ENCODE results near the gene OPN1SW.
A peak's percentile ranks its signal among the peaks of the same experiment; 100 is the strongest.

OPN1SW gene, protein sequence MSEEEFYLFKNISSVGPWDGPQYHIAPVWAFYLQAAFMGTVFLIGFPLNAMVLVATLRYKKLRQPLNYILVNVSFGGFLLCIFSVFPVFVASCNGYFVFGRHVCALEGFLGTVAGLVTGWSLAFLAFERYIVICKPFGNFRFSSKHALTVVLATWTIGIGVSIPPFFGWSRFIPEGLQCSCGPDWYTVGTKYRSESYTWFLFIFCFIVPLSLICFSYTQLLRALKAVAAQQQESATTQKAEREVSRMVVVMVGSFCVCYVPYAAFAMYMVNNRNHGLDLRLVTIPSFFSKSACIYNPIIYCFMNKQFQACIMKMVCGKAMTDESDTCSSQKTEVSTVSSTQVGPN

DNA sequence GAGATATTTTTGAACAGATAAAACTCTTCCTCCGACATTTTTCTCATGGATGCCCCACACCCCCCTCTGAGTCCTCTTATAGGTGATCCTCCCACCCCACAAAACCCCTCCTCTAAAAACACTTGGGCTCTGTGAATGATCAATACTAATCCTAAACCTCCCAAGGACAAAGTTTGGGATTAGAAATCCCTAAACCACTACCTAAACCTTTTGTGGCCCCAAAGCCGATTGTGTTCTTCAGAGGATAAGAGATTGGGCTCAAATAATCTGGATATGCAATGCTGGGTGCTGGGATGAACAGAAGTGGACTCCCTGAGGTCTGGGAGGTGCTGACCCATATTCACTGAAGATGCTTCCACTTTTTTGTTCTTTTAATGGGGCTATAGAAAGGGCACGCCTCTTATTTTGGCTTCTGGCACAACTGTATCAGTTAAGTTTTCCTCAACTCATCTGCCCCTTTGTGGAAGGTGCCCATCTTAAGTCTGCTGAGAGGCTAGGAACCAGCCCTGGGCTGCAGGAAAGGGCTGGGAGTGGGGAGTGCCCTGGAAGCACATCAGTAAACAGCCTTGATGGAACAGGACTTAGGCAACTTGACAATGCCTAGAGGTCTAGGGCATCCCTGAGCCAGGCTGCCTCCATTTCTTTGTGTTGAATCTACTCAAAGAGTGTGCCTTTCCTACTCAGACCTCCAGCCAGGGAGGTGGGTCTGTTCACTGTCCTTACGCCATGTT lies at the start of gene OPN1SW:
Gene OPN1SW, minus strand, starts transcription at position 51 of the 731 bp plus-strand sequence. Its CDS starts 13 bp downstream, at position 38.
- DNase-seq = no peak

DNA sequence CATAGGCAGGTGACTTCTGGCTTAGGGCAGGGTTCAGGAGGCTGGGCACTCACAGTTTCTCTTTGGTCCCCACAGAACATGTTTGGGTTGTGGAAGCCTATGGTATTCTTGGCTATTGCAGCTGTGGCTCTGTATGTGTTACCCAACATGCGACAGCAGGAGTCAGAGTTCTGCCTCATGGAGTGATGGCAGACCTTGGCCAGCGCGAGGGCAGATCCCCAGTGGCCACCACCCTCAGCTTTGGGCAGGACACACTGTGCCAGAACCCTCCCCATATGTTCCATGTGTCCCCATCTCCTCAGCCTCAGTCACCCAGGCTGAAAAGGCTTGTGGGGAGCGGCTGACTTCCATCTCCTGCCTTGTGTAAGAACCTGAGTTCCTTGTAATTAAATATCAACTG lies 46.1 kb upstream of the OPN1SW start:
- no peak for DNase-seq

DNA sequence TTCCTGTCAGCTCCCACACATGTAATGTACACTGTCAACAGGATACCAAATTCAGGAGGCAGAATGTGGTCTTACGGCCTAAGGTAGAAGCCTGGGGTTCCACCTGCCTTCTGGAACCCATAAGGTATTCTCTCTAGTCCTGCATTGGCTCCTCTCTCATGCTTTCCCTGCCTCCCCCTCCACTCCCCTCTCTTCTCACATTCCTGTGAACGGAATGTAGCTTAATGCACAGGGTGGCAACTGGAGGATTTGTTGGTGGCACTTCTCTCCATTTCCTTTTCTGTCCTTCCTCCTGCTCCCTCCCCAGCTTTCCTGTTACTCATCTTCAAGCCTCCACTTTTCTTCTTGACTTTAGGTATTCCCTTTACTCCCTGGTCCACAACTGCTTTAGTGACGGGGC lies 43.1 kb upstream of the OPN1SW start:
- no peak for DNase-seq

DNA sequence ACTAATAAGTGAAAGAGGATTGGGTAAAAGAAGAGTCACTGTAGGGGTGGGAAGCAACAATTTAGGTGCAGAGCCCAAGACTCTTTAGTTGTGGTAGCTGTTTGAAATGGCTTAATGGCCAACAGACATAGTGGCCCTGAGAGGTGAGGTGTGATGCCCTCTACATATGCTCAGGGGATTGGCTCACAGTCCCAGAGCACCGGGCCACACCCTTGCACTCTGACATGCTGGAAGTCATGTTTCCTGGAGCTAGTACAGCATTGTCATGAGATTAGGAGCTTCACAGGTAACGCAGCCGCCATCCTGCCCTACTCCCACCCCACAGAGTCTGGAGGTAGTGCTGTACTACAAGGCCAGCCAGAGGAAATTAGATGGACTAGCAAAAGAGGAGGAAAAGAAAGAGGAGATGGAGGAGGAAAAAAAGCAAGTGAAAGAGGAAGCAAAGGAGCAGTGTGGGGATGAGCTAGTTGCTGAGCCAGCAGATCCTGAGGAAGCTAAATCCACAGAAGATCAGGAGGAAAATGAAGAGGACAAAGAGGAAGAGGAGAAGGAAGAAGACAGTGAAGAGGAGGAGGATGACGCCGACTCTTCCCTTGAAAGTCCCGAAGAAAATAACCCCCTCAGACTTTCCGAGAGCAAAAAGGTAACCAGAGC lies 39.8 kb upstream of the OPN1SW start:
- DNase-seq = no peak

DNA sequence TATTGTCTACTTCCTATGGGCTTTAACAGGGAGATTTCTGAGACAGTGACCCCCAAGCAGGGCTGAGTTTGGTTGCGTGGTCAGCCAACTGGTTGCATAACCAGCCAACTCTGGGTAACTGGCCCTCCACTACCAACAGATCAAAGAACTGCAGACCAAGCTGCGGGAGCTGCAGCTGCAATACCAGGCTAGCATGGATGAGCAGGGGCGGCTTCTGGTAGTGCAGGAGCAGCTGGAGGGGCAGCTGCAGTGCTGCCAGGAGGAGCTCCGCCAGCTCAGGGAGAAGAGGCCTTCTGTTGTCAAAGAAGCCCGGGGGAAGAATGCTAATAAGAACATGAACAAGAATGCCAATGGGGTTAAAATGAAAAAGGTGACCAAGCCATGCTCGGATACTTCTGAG lies 38.9 kb upstream of the OPN1SW start:
- no peak for DNase-seq

DNA sequence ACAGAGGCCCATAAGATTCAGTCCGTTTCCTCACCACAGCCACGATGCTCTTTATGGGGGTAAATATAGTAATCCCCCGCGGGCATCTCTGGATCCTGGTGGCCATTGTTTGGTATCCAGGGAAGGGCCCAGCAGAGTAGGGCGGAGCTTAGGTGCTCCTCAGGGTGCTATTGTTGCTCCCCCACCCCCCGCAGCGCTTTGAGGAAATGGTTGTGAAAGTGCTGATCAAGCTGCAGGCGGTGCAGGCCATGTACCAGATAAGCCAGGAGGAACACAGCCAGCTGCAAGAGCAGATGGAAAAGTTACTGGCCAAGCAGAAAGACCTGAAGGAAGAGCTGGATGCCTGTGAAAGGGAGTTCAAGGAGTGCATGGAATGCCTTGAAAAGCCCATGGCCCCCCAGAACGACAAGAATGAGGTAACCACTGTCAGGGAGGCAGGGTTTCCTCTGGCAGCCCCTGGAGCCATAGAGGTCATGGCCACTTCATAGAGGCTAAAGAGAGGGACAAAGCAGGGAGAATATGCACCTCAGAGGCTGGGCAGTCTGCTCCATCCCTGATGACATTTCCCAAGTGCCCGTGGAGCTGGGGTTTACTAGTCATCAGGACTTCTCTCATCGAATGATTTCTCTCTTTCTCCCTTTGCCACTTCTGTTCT lies 37.0 kb upstream of the OPN1SW start:
- DNase-seq = peak; percentile 15

DNA sequence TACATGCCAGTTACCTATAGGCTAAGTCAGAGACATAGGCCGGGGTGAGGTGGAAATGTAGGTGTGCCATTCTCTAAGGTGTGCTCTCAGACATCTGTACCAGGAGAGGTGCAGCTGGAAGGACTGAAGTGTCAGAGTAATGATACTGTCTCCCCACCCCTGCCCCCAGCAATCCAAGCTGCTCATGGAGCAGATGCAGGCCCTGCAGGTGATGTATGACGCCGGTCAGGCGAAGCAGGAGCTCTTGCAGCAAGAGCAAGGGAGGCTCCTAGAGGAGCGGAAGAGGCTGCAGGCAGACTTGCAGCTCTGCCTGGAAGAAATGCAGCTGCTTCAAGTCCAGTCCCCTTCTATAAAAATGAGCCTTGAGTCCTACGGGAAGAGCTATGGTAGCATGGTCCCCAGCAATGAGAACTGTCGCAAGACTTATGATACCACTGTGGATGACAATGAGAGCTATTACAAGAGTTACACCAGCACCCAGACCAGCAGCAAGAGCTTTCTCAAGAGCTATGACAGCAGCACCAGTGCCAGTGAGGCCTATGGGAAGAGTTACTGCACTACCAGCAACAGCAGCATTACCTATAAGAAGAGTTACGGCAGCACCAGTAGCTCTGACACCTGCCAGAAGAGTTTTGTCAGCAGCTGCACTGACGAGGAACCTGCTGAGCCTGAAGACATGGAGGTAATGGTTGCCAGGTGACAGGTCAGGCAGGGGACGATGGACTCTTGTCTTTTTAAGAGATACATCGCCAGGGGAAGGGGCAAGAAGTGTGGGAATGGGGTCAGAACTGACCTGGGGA lies 36.2 kb upstream of the OPN1SW start:
- DNase-seq = no peak

DNA sequence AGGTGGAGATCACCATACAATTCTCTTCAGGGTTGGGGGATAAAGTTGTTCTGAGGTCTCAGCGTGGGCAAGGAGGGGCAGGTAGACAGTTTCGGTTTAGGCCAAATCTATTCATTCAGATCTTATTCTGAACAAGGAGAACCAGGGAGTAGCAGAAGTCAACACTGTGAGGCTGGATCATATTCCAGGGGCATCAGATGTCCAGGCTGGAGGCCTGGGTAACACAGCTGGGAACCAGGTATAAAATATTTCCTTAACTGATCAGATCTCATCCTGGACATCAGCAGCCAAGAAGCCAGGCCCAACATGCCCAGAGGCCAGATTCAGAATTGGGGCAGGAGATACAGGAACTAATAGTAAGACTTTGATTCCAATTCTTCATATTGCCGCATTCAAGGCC lies 35.4 kb upstream of the OPN1SW start:
- DNase-seq = no peak

DNA sequence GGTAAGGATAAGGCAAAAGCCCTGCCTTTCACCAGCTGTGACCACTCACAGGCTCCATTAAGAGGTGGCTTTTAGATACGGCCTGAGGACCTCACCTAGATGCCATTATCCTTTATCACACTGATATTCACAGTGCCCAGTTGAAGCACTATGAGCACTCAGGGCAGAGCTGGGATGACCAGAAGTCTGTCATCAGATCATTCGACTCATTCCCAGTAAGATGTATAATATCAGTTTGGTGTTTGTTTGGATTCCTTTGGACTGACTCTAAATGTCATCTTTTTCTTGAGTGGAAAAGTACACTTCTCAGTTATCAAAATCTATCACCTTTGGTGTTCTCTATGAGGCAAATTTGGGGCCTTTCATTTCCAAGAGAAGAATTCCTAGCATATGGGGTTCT lies 34.9 kb upstream of the OPN1SW start:
- no peak for DNase-seq

DNA sequence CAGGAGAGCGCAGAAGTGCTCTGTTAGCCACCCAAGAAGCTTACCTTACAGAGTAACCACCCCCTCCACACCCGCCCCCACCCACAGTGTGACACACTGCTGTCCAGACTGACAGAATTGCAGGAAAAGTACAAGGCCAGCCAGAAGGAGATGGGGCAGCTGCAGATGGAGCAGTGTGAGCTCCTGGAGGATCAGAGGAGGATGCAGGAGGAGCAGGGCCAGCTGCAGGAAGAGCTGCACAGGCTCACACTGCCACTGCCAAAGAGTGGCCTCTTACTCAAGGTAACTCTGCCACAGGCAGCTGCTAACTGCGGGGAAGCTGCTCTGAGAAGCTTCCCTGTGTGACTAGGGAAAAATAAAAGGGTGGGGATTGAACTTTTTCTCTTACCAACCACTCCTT lies 33.8 kb upstream of the OPN1SW start:
- no peak for DNase-seq

DNA sequence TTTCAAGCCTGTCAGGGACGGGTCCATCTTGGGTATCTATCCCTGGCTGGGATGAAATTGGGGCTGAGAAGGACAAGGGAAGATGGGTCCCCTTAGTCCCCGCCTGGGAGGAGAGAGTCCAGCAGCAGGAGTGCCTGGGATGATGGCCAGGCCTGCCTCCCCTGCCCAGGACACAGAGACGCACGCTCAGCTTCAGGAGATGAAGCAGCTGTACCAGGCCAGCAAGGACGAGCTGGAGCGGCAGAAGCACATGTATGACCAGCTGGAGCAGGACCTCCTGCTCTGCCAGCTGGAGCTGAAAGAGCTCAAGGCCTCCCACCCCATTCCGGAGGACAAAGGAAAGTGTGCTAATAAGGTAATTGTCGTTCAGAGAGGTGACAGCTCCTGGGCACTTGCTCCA lies 31.6 kb upstream of the OPN1SW start:
- no peak for DNase-seq

DNA sequence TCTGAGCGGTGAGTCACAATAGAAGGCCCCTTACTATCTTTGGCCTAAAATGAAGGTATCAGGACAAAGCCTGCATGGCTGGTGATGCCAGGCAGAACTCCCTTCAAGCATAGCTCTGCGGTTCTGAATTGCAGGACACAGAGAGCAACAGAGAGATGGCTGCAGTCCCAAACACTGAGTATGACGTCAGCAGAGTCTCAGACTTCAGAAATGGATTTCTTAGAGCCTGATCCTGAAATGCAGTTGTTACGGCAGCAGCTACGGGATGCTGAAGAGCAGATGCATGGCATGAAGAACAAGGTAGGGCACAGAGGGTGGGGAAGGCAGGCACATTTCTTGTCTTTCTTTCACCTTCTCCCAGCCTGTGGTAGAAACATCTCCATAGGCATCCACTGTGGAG lies 29.6 kb upstream of the OPN1SW start:
- no peak for DNase-seq

DNA sequence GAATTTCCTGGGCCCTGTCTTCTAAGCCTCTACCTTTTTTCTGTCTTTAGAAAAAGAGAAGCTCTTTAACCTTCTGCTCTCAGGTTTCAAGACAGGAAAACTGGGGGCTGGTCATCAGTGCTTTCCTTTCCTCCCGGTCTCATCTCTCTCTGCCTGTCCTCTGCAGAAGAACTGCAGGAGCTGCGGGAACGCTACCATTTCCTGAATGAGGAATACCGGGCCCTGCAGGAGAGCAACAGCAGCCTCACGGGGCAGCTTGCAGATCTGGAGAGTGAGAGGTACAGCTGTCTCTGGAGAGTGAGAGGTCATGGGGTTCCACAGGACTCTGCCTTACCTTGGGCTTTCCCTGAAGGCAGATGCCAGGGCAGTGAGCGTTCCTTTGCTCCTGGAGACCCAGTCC lies 28.9 kb upstream of the OPN1SW start:
- no peak for DNase-seq

DNA sequence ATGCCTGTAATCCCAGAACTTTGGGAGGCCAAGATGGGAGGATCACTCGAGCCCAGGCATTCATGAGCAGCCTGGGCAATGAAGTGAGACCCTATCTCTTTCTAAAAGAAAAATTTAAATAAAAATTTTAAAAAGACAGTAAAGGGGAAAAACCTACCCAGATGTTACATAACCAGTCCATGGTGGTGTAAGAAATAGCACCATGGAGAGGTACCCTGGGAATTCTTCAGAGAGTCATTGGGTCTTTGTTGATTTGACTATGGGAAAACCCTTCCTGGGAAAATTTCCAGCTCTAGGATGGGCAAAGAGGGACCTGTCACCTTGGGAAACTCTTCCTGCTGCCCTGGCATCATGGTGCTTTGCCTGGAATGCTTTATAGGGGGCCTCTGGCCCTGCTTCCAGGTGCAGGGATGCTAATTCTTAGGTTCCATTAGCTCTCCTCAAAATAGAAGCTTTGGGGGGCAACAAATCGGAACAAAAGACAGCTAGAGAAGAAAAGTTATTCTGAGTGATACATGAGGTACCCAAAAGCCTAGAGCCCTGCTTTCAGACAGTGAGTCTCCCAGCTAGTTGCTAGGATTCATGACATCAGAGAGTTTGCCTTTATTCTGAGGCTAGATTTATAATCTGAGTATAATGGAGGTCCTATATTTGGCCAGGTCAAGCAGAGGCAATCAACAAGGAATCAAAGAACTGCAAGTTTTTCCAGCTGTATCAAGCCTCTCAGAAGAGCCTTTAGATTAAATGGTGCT lies 26.2 kb upstream of the OPN1SW start:
- no peak for DNase-seq

DNA sequence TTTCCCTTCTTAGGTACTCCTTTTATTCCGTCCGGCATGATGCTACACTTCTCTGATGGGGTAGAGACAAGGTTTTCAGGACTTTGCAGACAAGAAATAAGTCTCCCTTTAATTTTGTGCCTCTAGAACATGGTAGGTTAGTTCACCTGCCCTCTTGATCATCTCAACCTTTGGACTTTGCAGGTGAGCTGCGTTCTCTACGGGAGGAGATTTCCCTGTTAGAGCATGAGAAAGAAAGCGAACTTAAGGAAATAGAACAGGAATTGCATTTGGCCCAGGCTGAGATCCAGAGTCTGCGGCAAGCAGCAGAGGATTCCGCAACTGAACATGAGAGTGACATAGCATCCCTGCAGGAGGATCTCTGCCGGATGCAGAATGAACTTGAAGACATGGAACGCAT lies 25.4 kb upstream of the OPN1SW start:
- no peak for DNase-seq

DNA sequence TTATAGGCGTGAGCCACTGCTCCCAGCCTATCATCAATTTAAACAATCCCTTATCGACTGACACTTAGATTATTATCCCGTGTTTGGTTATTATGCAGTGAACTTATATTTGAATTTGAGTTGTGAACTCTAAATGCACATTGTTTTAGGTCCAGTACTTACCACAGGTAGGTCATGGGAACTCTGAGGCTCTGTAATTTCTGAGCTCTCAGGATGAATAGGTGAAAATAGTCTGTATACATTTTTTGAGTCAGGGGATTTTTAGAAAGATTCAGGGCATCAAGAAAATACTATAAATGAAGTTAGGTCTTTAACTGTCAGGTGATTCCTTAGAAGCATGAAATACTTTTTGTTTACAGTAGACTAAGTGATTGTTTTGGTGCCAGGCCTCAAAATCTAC lies 25.0 kb upstream of the OPN1SW start:
- no peak for DNase-seq

DNA sequence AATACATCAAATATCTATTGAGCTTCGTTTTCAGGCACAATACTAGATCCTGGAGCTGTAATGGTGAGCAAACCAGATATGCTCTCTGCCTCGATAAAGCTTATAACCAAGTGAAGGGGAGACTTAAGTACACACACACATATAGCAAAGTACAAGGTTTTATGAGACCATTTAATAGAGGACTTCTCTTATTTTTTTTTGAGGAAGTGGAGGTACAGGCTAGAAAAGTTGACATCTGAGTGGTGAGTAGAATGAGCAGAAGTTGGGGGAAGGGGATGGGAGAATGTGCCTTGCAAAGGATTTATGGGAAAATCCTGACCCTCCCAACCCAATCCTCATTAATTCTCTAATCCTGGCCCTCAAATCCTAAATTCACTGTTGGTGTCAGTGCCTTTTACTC lies 23.9 kb upstream of the OPN1SW start:
- no peak for DNase-seq

DNA sequence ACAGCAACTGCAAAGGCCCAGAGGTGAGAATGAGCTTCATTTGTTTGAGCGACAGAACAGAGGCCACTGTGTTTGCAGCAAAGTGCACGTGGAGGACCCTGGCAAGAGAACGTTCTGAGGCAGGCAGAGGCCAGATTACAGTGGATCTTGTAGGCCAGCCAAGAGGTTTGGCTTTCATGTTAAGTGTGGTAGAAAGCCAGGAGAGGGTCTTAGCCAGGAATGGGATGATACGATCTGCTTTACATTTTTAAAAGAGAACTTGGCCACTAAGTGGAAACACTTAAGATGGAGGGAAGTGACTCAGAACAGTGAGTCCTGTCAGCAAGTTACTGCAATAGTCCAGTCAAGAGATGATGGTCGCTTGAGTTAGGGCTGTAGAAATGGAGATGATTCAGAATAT lies 20.7 kb upstream of the OPN1SW start:
- DNase-seq = no peak

DNA sequence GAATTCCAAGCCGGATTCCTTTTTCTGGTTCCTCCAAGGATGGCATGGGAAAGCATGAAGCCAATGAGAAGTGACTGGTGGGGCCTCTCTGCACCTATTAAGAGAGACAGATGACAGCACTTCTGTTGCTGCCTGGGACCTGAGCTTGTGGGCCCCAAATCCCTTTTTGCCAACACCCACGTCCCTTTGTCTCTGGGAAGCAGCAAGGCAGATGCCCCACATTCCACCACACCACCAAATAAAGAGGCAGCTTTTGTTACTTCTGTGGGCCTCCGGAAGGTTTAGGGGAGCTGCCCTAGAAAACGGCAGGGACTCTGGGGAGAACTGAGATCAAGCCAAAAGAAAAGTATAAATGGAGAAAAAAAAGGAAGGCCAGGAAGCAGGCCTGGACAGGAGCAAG lies 19.5 kb upstream of the OPN1SW start:
- no peak for DNase-seq

DNA sequence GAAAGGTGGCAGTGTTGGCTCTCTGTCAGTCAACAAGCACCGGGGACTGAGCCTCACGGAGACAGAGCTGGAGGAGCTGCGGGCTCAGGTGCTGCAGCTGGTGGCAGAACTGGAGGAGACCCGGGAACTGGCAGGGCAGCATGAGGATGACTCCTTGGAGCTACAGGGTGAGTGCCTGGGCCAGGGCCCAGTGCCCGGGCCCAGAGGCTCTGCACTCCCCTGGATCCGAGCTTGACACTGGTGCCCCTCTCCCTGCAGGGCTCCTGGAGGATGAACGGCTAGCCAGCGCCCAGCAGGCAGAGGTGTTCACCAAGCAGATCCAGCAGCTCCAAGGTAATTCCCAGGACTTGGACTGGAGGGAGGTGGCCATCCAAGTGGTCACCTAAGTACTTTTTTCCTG lies 18.8 kb upstream of the OPN1SW start:
- DNase-seq = no peak

DNA sequence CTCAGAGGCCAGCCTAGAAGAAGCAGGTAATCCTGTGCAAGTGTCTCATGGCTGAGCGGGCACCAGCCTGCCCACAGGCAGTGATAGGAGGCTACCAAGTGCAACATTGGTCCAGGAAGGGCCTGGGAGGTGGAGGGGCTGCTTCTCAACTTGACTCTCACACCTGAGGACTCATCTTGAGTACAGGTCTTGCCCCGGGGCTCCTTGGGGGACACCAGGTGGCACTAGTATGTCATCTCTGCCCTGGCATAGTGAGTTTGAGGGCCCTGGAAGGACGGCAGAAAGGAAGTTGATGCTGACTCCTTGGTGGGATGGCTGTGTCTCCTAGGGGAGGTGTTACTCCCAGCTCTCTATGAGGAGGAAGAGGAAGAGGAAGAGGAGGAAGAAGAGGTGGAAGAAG lies 18.4 kb upstream of the OPN1SW start:
- no peak for DNase-seq

DNA sequence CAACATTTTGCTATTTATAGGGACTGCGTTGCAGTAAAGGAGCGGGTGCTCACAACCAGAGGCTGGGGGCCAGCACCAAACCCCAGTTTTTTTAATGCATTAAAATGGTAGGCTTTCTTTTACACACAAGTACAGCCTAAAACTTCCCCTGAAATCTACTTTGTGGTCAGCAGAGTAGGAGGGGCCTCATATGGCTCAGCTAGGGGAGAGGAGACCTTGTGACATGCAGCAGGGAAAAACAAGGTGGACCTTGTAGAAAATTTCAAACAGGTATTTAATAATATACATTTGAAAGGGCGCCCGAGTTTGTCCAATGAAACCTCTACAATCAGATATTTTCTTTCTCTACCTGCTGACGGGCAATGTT lies 17.6 kb upstream of the OPN1SW start:
- no peak for DNase-seq

Data from NCI-H226 (cell line).